GM12878 (cell line): ENCODE data around the gene PKHD1.

Source experiments
- POLR2A ChIP-seq: IDR thresholded peaks from 2 replicates; pipeline ENCODE4 v1.6.1; 2011; ENCODE audit warnings: low read depth, mild to moderate bottlenecking, low read length
- RAD21 ChIP-seq: IDR thresholded peaks from 2 replicates; pipeline ENCODE4 v1.6.1; 2011; ENCODE audit warnings: mild to moderate bottlenecking, low read depth, low read length, moderate library complexity; ENCODE audit not compliant: insufficient read depth

DNA sequence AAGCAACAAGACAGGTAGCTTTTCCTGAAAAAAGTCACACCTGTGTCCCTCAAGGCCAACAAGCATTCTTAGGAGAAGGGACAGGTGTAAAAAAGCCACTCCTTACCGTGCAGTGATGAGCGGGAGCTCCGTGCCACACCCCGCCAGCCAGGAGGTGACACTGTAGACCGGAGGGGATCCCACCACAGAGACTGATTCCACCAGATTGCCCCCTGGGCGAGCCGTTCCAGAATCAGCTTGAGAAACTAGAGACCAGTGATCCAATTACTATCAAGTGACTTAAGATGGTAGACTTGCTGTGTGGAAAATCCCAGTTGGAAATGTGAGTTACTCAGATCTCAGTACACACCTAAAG, 37.4 kb downstream of the PKHD1 start:
- TF ChIP-seq POLR2A (no peak), RAD21 (no peak)
